Gastroesophageal sphincter (tissue), 4 donors: ENCODE measurements around the gene USP47. TPM values are rescaled to one million over a fixed set of nuclear protein-coding genes. Genes with fewer than 3 reads are reported as not detected.

Source experiments
- ATAC-seq: fragments of 150-250 bp; one replicate; pipeline ENCODE4 v1.9.1; 2016; ENCODE audit warnings: mild to moderate bottlenecking, moderate library complexity
- H3K27ac ChIP-seq, 4 donors: fragments of 200-600 bp; sonication (generic) in 3 of 4; 1 replicate in 3 of 4; 2 replicates in 1 of 4; pipeline ENCODE4 v1.5.1; 2016 to 2019
- H3K27me3 ChIP-seq: fragments of 200-600 bp; sonication (generic); one replicate; pipeline ENCODE4 v1.5.1; 2019
- H3K36me3 ChIP-seq, 2 donors: fragments of 200-600 bp; sonication (generic); one replicate each; pipeline ENCODE4 v1.5.1; 2019; ENCODE audit warnings: control low read depth in 1 of 2
- H3K4me1 ChIP-seq, 3 donors: fragments of 200-600 bp; sonication (generic); 1 replicate in 2 of 3; 2 replicates in 1 of 3; pipeline ENCODE4 v1.5.1; 2016 to 2019; ENCODE audit warnings: control low read depth in 2 of 3
- H3K4me3 ChIP-seq, 2 donors: fragments of 200-600 bp; sonication (generic); one replicate each; pipeline ENCODE4 v1.5.1; 2019; ENCODE audit warnings: mild to moderate bottlenecking in 1 of 2, moderate library complexity in 1 of 2
- H3K9me3 ChIP-seq, 3 donors: fragments of 200-600 bp; sonication (generic); one replicate each; pipeline ENCODE4 v1.5.1; 2017 to 2019; ENCODE audit warnings: control low read depth in 2 of 3
- CTCF ChIP-seq, 4 experiments: fragments of 200-600 bp in 2 of 4; fragments of 450-650 bp in 2 of 4; sonication (generic) in 1 of 4; IDR thresholded peaks; one replicate each; pipeline ENCODE4 v1.5.1; 2017 to 2019; ENCODE audit warnings: antibody characterized with exemption in 4 of 4, mild to moderate bottlenecking in 2 of 4, moderate library complexity in 2 of 4
- EP300 ChIP-seq: sonication (generic); formaldehyde crosslinking; IDR thresholded peaks from one replicate; pipeline ENCODE4 v1.6.1; 2017; ENCODE audit warnings: antibody characterized with exemption, mild to moderate bottlenecking
- POLR2A ChIP-seq, 2 donors: fragments of 450-650 bp; IDR thresholded peaks; one replicate each; pipeline ENCODE4 v1.6.1; 2017; ENCODE audit warnings: antibody characterized with exemption in 2 of 2, mild to moderate bottlenecking in 2 of 2, moderate library complexity in 1 of 2
- POLR2AphosphoS5 ChIP-seq: sonication (generic); formaldehyde crosslinking; IDR thresholded peaks from one replicate; pipeline ENCODE4 v1.6.1; 2017; ENCODE audit warnings: antibody characterized with exemption
- WGBS, 2 donors: methylation state at CpG; one replicate each; pipeline ENCODE4 v1.1.5; 2018; ENCODE audit warnings: low coverage in 1 of 2; 5-methylcytosine and 5-hydroxymethylcytosine counted together
- total RNA-seq, 4 donors: library from RNA; depleted of rRNA; stranded (reverse); fragments of >200 nt; gene quantifications; one replicate each; pipeline ENCODE4 v1.1.0, GENCODE V29; 2016

USP47 gene
- total RNA-seq, 4 donors from 2014 or later = 84.7 to 156 (median 115) TPM

DNA sequence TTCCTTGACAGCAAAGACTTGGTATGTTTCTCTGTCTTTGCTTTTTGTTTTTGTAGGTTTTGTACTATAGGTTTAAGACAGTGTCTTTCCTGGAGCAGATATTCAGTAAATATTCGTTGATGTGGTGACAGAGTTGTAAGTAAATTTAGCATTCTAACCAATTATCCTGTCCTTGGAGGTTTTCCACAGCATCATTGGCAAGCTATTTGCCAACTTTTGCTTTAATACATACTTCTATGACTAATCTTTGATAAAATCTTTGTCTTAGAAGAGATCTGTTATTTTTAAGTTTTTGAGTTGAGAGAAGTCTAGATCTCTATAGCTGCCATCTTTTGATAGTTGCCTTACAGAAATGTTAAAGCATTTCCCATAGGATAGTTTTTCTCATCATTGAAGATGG is 3.8 kb downstream of the USP47 start:
- H3K36me3 ChIP-seq = no peaks in the 10 kb centered on the region
- peaks cover 19 to 77% (median 48%) of the 10 kb centered on the region in 3 donors for H3K4me1 ChIP-seq
- peak overlapping the region; percentile 92 to 99 (median 96) for H3K27ac ChIP-seq
- TF ChIP-seq CTCF (IDR thresholded peaks at IDR 0.05) (no peak), POLR2A (IDR thresholded peaks at IDR 0.05) (no peak), POLR2AphosphoS5 (no peak), EP300 (no peak)
- ATAC-seq = no peak
- H3K27me3 ChIP-seq = no peaks in the 10 kb centered on the region
- WGBS, 2 donors = 19 to 25% methylated on average over 1 of the region's 1 CpG
- no peak overlapping the region for H3K4me3 ChIP-seq
- H3K9me3 ChIP-seq = no peaks in the 10 kb centered on the region

GRCh38 chr11:11847082-11847481 is 5.3 kb downstream of the USP47 start:
- H3K36me3 ChIP-seq = no peaks in the 10 kb centered on the region
- TF ChIP-seq POLR2AphosphoS5 (no peak), POLR2A (IDR thresholded peaks at IDR 0.05) (no peak), EP300 (no peak), CTCF (IDR thresholded peaks at IDR 0.05) (no peak)
- H3K4me3 ChIP-seq = no peak overlapping the region
- H3K27ac ChIP-seq = peak overlapping the region in 1 of 4 donors; percentile 13
- no peak for ATAC-seq
- no peaks in the 10 kb centered on the region for H3K27me3 ChIP-seq
- H3K9me3 ChIP-seq = no peaks in the 10 kb centered on the region
- WGBS, 2 donors = 88 to 89% methylated on average over 2 of the region's 2 CpGs
- H3K4me1 ChIP-seq = peaks cover 22 to 84% (median 53%) of the 10 kb centered on the region in 3 donors

- WGBS, 2 donors = 67 to 71% methylated on average over 7 of the region's 7 CpGs
- peak in 3 of 4 experiments; percentile 48 to 61 (median 54) for TF ChIP-seq CTCF (IDR thresholded peaks at IDR 0.05)
- no peak for TF ChIP-seq POLR2A (IDR thresholded peaks at IDR 0.05)
- Histone ChIP-seq H3K27ac (peak overlapping the region in 3 of 4 donors; percentile 42 to 53 (median 51)), H3K36me3 (no peaks in the 10 kb centered on the region), H3K27me3 (no peaks in the 10 kb centered on the region), H3K9me3 (no peaks in the 10 kb centered on the region), H3K4me3 (no peak overlapping the region), H3K4me1 (peaks cover 27 to 97% (median 50%) of the 10 kb centered on the region in 3 donors)
- peak; percentile 46 for ATAC-seq
Observed at GRCh38 chr11:11848891-11849746, 7.3 kb downstream of the USP47 start.

DNA sequence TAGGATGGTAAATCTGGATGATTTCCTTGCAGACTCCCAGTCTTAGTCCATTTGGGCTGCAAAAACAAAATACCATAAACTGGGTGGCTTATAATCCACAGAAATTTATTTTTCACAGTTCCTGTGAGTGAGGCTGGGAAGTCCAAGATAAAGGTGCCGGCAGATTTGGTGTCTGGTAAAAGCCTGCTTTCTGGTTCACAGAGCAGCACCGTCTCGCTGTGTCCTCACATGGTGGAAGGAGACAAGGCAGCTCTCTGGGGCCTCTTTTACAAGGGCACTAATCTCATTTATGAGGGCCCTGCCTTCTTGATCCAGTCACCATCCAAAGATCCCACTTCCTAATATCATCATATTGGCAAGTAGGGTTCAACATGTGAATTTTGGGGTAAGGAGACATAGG is 8.9 kb downstream of the USP47 start:
- peak overlapping the region in 3 of 4 donors; percentile 15 to 35 (median 25) for H3K27ac ChIP-seq

More for the DNA sequence above, 8.9 kb downstream of the USP47 start:
- Histone ChIP-seq H3K4me3 (no peak overlapping the region), H3K4me1 (peaks cover 25 to 95% (median 39%) of the 10 kb centered on the region in 3 donors), H3K9me3 (no peaks in the 10 kb centered on the region), H3K36me3 (no peaks in the 10 kb centered on the region), H3K27me3 (no peaks in the 10 kb centered on the region)
- TF ChIP-seq CTCF (IDR thresholded peaks at IDR 0.05) (no peak), EP300 (no peak), POLR2AphosphoS5 (no peak), POLR2A (IDR thresholded peaks at IDR 0.05) (no peak)
- ATAC-seq = no peak
- 100% methylated on average over 2 of the region's 3 CpGs; no CpG with 5 or more reads in 1 of the 2 donors for WGBS, 2 donors
